Measurements from ENCODE around the gene MOCS3. TPM values are rescaled to one million over a fixed set of nuclear protein-coding genes. Genes with fewer than 3 reads are reported as not detected.

The MOCS3 gene
- total RNA-seq, 1 donor from 2014 or later, result 6.5 TPM

- TF ChIP-seq CTCF (conservative IDR thresholded peaks at IDR 0.05), result no peak
- no peaks in the 10 kb centered on the region for H3K27me3 Mint-ChIP-seq (ENCODE audit: low read depth)
- no peaks in the 10 kb centered on the region for H3K36me3 Mint-ChIP-seq (ENCODE audit: low read depth)
- H3K9me3 Mint-ChIP-seq, result no peaks in the 10 kb centered on the region
- H3K4me1 Mint-ChIP-seq, result peaks cover 8% of the 10 kb centered on the region
- no peak for DNase-seq (ENCODE audit: low read depth, low spot score)
- no peak overlapping the region for H3K27ac Mint-ChIP-seq (ENCODE audit: unreplicated experiment)
- no peak overlapping the region for H3K4me3 Mint-ChIP-seq
Observed at GRCh38 chr20:51009303-51010042, 50.9 kb downstream of the MOCS3 start.

GRCh38 chr20:51010043-51010365 is 51.4 kb downstream of the MOCS3 start:
- no peaks in the 10 kb centered on the region for H3K27me3 Mint-ChIP-seq (ENCODE audit: low read depth)
- no peak for TF ChIP-seq CTCF (conservative IDR thresholded peaks at IDR 0.05)
- no peak for DNase-seq (ENCODE audit: low read depth, low spot score)

GRCh38 chr20:51010932-51011331 is 52.3 kb downstream of the MOCS3 start:
- H3K27ac Mint-ChIP-seq (ENCODE audit: unreplicated experiment), result no peak overlapping the region
- no peak for DNase-seq (ENCODE audit: low read depth, low spot score)
- no peaks in the 10 kb centered on the region for H3K36me3 Mint-ChIP-seq (ENCODE audit: low read depth)
- TF ChIP-seq CTCF (conservative IDR thresholded peaks at IDR 0.05), result no peak
- no peak overlapping the region for H3K4me3 Mint-ChIP-seq
- peaks cover 14% of the 10 kb centered on the region for H3K4me1 Mint-ChIP-seq
- H3K27me3 Mint-ChIP-seq (ENCODE audit: low read depth), result peaks cover 3% of the 10 kb centered on the region
- no peaks in the 10 kb centered on the region for H3K9me3 Mint-ChIP-seq

More at GRCh38 chr20:51010043-51010365, 51.4 kb downstream of the MOCS3 start:
- Mint-ChIP-seq H3K36me3 (ENCODE audit: low read depth) (no peaks in the 10 kb centered on the region), H3K4me3 (no peak overlapping the region), H3K4me1 (peaks cover 11% of the 10 kb centered on the region), H3K27ac (ENCODE audit: unreplicated experiment) (no peak overlapping the region), H3K9me3 (no peaks in the 10 kb centered on the region)

GRCh38 chr20:51011479-51011878 is 52.9 kb downstream of the MOCS3 start:
- Mint-ChIP-seq H3K27me3 (ENCODE audit: low read depth) (peaks cover 3% of the 10 kb centered on the region), H3K4me3 (no peak overlapping the region), H3K4me1 (peaks cover 14% of the 10 kb centered on the region), H3K9me3 (no peaks in the 10 kb centered on the region), H3K36me3 (ENCODE audit: low read depth) (no peaks in the 10 kb centered on the region), H3K27ac (ENCODE audit: unreplicated experiment) (no peak overlapping the region)
- TF ChIP-seq CTCF (conservative IDR thresholded peaks at IDR 0.05), result no peak
- no peak for DNase-seq (ENCODE audit: low read depth, low spot score)

- Mint-ChIP-seq H3K4me3 (no peak overlapping the region), H3K9me3 (no peaks in the 10 kb centered on the region), H3K4me1 (peaks cover 14% of the 10 kb centered on the region), H3K27ac (ENCODE audit: unreplicated experiment) (no peak overlapping the region), H3K36me3 (ENCODE audit: low read depth) (no peaks in the 10 kb centered on the region), H3K27me3 (ENCODE audit: low read depth) (peaks cover 5% of the 10 kb centered on the region)
- TF ChIP-seq CTCF (conservative IDR thresholded peaks at IDR 0.05), result no peak
- no peak for DNase-seq (ENCODE audit: low read depth, low spot score)
Observed at GRCh38 chr20:51012357-51012756, 53.7 kb downstream of the MOCS3 start.

Other genes starting within 250 kb of the MOCS3 start
- gene PARD6B, start 227.2 kb upstream of the MOCS3 start, total RNA-seq, result 9.5 and 9.8 TPM in 2 replicates
- gene BCAS4, start 163.8 kb upstream of the MOCS3 start, total RNA-seq, result 7.3 and 9.0 TPM in 2 replicates
- gene ADNP, start 27.4 kb upstream of the MOCS3 start, total RNA-seq, result 132 and 140 TPM in 2 replicates
- gene DPM1, start 286 bp upstream of the MOCS3 start, total RNA-seq, result 42.9 and 48.3 TPM in 2 replicates
- 4.5 and 5.8 TPM in 2 replicates for gene KCNG1, start 64.3 kb downstream of the MOCS3 start, total RNA-seq